GM04503 (cell line): ENCODE data around the gene EFNA1.

Experiments used
- DNase-seq: peaks from one replicate; pipeline ENCODE4 v3.0.0-alpha.2; 2012; ENCODE audit warnings: low read depth

EFNA1 gene

GRCh38 chr1:155174324-155175280 lies 46.9 kb downstream of the EFNA1 start:
- no peak for DNase-seq

GRCh38 chr1:155175281-155175926 lies 47.7 kb downstream of the EFNA1 start:
- no peak for DNase-seq

- DNase-seq, result no peak
Observed at GRCh38 chr1:155175927-155176371, 48.3 kb downstream of the EFNA1 start.

- peak; percentile 16 for DNase-seq
Observed at GRCh38 chr1:155176544-155177071, 48.9 kb downstream of the EFNA1 start.

GRCh38 chr1:155177192-155177917 lies 49.7 kb downstream of the EFNA1 start:
- no peak for DNase-seq

- no peak for DNase-seq
Observed at GRCh38 chr1:155177918-155178281, 50.2 kb downstream of the EFNA1 start.

- no peak for DNase-seq
Observed at GRCh38 chr1:155178441-155179111, 50.9 kb downstream of the EFNA1 start.

- DNase-seq, result no peak
Observed at GRCh38 chr1:155179112-155180031, 51.7 kb downstream of the EFNA1 start.

- no peak for DNase-seq
Observed at GRCh38 chr1:155181371-155182051, 53.8 kb downstream of the EFNA1 start.

- DNase-seq, result no peak
Observed at GRCh38 chr1:155182052-155182550, 54.4 kb downstream of the EFNA1 start.

GRCh38 chr1:155183775-155184221 lies 56.1 kb downstream of the EFNA1 start:
- DNase-seq, result no peak

GRCh38 chr1:155184351-155184811 lies 56.7 kb downstream of the EFNA1 start:
- DNase-seq, result no peak
